GM18858 (cell line): ENCODE measurements around the gene KATNB1.
"Not testable (repeated sequence)": the region's sequence is repeated elsewhere in the genome, so short reads cannot be mapped to it uniquely, and the experiment has no call there.

Experiments
- ATAC-seq: cut with Tn5 transposase; IDR thresholded peaks from one replicate; pipeline ENCODE4 v1.9.1; 2021; ENCODE audit not compliant: unreplicated experiment

The KATNB1 gene

GRCh38 chr16:57701759-57702371, 33.7 kb upstream of the KATNB1 start:
- ATAC-seq: no peak

GRCh38 chr16:57703416-57704010, 32.1 kb upstream of the KATNB1 start:
- no peak for ATAC-seq

GRCh38 chr16:57704011-57704904, 31.3 kb upstream of the KATNB1 start:
- no peak for ATAC-seq

GRCh38 chr16:57704905-57705852, 30.4 kb upstream of the KATNB1 start:
- no peak for ATAC-seq

GRCh38 chr16:57706717-57707116, 28.9 kb upstream of the KATNB1 start:
- no peak for ATAC-seq

GRCh38 chr16:57707331-57707730, 28.2 kb upstream of the KATNB1 start:
- ATAC-seq: no peak

- ATAC-seq: no peak
Measured at GRCh38 chr16:57708168-57708567, 27.4 kb upstream of the KATNB1 start.

GRCh38 chr16:57709663-57710062, 25.9 kb upstream of the KATNB1 start:
- no peak for ATAC-seq

GRCh38 chr16:57711346-57711745, 24.2 kb upstream of the KATNB1 start:
- ATAC-seq: no peak

GRCh38 chr16:57711993-57712392, 23.6 kb upstream of the KATNB1 start:
- no peak for ATAC-seq

- ATAC-seq: not testable (repeated sequence)
Measured at GRCh38 chr16:57712569-57712968, 23.0 kb upstream of the KATNB1 start.

- ATAC-seq: no peak
Measured at GRCh38 chr16:57713596-57713995, 22.0 kb upstream of the KATNB1 start.

GRCh38 chr16:57714047-57714446, 21.5 kb upstream of the KATNB1 start:
- no peak for ATAC-seq

- ATAC-seq: no peak
Measured at GRCh38 chr16:57720142-57720575, 15.4 kb upstream of the KATNB1 start.

GRCh38 chr16:57721356-57722209, 14.0 kb upstream of the KATNB1 start:
- ATAC-seq: no peak

- ATAC-seq: no peak
Measured at GRCh38 chr16:57722210-57722499, 13.4 kb upstream of the KATNB1 start.

GRCh38 chr16:57722651-57723050, 12.9 kb upstream of the KATNB1 start:
- ATAC-seq: no peak

- no peak for ATAC-seq
Measured at GRCh38 chr16:57723170-57723569, 12.4 kb upstream of the KATNB1 start.

GRCh38 chr16:57724531-57724930, 11.0 kb upstream of the KATNB1 start:
- no peak for ATAC-seq

- no peak for ATAC-seq
Measured at GRCh38 chr16:57725151-57725550, 10.4 kb upstream of the KATNB1 start.
